HEK293 (cell line): ENCODE results near the gene HOXB8.
A peak's percentile ranks its signal among the peaks of the same experiment; 100 is the strongest.

ENCODE experiments used
- CTCF ChIA-PET: fragments of 350-600 bp; formaldehyde crosslinking; extraction: SDS; loops from one replicate; lab custom pipeline; 2021; ENCODE audit warnings: antibody characterized with exemption; lab: Yijun Ruan, JAX
- POLR2A ChIA-PET: fragments of 300-600 bp; formaldehyde crosslinking; extraction: SDS; loops from one replicate; lab custom pipeline; 2020; ENCODE audit warnings: antibody characterized with exemption, inconsistent platforms; lab: Yijun Ruan, JAX
- H3K27ac ChIP-seq: fragments of 200-500 bp; sonication (Bioruptor generic); 2 replicates; pipeline ENCODE4 v1.5.1; 2014; ENCODE audit warnings: low read depth, low read length, control low read depth, inconsistent platforms; ENCODE audit errors: extremely low read depth
- H3K36me3 ChIP-seq, 2 experiments: fragments of 200-500 bp in 1 of 2; sonication (Bioruptor generic) in 1 of 2; 1 replicate in 1 of 2; 2 replicates in 1 of 2; pipeline ENCODE4 v1.5.1; 2014 to 2017; ENCODE audit warnings: inconsistent platforms in 2 of 2, low read length in 2 of 2; ENCODE audit not compliant: control insufficient read depth in 2 of 2, insufficient read depth in 1 of 2
- H3K4me1 ChIP-seq: fragments of 200-500 bp; sonication (Bioruptor generic); 2 replicates; pipeline ENCODE4 v1.5.1; 2014; ENCODE audit warnings: mild to moderate bottlenecking, low read length, inconsistent platforms; ENCODE audit not compliant: control insufficient read depth, insufficient read depth
- H3K4me3 ChIP-seq: 2 replicates; pipeline ENCODE4 v1.5.1; 2011; ENCODE audit warnings: low read depth, mild to moderate bottlenecking, control low read depth, low read length, moderate library complexity
- H3K9me3 ChIP-seq: fragments of 200-500 bp; sonication (Bioruptor generic); 2 replicates; pipeline ENCODE4 v1.5.1; 2014; ENCODE audit warnings: low read depth, low read length, inconsistent platforms; ENCODE audit not compliant: control insufficient read depth, insufficient read depth
- FEZF1 ChIP-seq: fragments of 450-650 bp; formaldehyde crosslinking; IDR thresholded peaks from 2 replicates; pipeline ENCODE4 v1.5.1; 2016; ENCODE audit warnings: missing biosample characterization, missing genetic modification characterization
- GLIS2 ChIP-seq: fragments of 450-650 bp; formaldehyde crosslinking; IDR thresholded peaks from 2 replicates; pipeline ENCODE4 v1.5.1; 2016; ENCODE audit warnings: missing biosample characterization, missing genetic modification characterization
- IKZF3 ChIP-seq: fragments of 450-650 bp; IDR thresholded peaks from 2 replicates; pipeline ENCODE4 v1.5.0; 2018; ENCODE audit warnings: missing biosample characterization, mild to moderate bottlenecking, missing genetic modification characterization, moderate library complexity
- KLF7 ChIP-seq: fragments of 450-650 bp; formaldehyde crosslinking; IDR thresholded peaks from 2 replicates; pipeline ENCODE4 v1.5.1; 2016; ENCODE audit warnings: missing biosample characterization, missing genetic modification characterization, borderline replicate concordance
- MYNN ChIP-seq: fragments of 450-650 bp; formaldehyde crosslinking; IDR thresholded peaks from 2 replicates; pipeline ENCODE4 v1.5.1; 2016; ENCODE audit warnings: missing biosample characterization, missing genetic modification characterization, borderline replicate concordance
- OSR2 ChIP-seq: fragments of 450-650 bp; formaldehyde crosslinking; IDR thresholded peaks from 2 replicates; pipeline ENCODE4 v1.5.1; 2016; ENCODE audit warnings: missing biosample characterization, missing genetic modification characterization
- SP2 ChIP-seq: fragments of 450-650 bp; formaldehyde crosslinking; IDR thresholded peaks from 2 replicates; pipeline ENCODE4 v1.5.1; 2016; ENCODE audit warnings: missing biosample characterization, missing genetic modification characterization
- SP3 ChIP-seq: fragments of 450-650 bp; formaldehyde crosslinking; IDR thresholded peaks from 2 replicates; pipeline ENCODE4 v1.5.1; 2016; ENCODE audit warnings: missing biosample characterization, missing genetic modification characterization
- YY1 ChIP-seq: fragments of 450-650 bp; formaldehyde crosslinking; IDR thresholded peaks from 2 replicates; pipeline ENCODE4 v1.5.1; 2018; ENCODE audit warnings: missing biosample characterization, missing genetic modification characterization
- ZNF132 ChIP-seq: fragments of 450-650 bp; formaldehyde crosslinking; IDR thresholded peaks from 2 replicates; pipeline ENCODE4 v1.5.1; 2017; ENCODE audit warnings: missing biosample characterization, missing genetic modification characterization, borderline replicate concordance
- ZNF248 ChIP-seq: fragments of 450-650 bp; formaldehyde crosslinking; IDR thresholded peaks from 2 replicates; pipeline ENCODE4 v1.5.1; 2017; ENCODE audit warnings: missing biosample characterization, missing genetic modification characterization
- ZNF341 ChIP-seq: fragments of 450-650 bp; formaldehyde crosslinking; IDR thresholded peaks from 2 replicates; pipeline ENCODE4; 2016; ENCODE audit warnings: low read depth, missing biosample characterization, missing genetic modification characterization
- ZNF423 ChIP-seq: fragments of 450-650 bp; formaldehyde crosslinking; IDR thresholded peaks from 2 replicates; pipeline ENCODE4 v1.5.1; 2016; ENCODE audit warnings: missing biosample characterization, missing genetic modification characterization
- ZNF623 ChIP-seq: fragments of 450-650 bp; formaldehyde crosslinking; IDR thresholded peaks from 2 replicates; pipeline ENCODE4 v1.5.1; 2016; ENCODE audit warnings: missing biosample characterization, missing genetic modification characterization
- ZNF658 ChIP-seq: fragments of 450-650 bp; formaldehyde crosslinking; IDR thresholded peaks from 2 replicates; pipeline ENCODE4; 2016; ENCODE audit warnings: missing biosample characterization, missing genetic modification characterization
- ZSCAN30 ChIP-seq: fragments of 450-650 bp; IDR thresholded peaks from 2 replicates; pipeline ENCODE4 v1.5.1; 2018; ENCODE audit warnings: missing biosample characterization, mild to moderate bottlenecking, missing genetic modification characterization, moderate library complexity
- TF ChIP-seq, protein P1 (sequence below): fragments of 450-650 bp; formaldehyde crosslinking; IDR thresholded peaks from 2 replicates; pipeline ENCODE4 v1.5.1; 2016; ENCODE audit warnings: missing biosample characterization, missing genetic modification characterization
- TF ChIP-seq, protein P2 (sequence below): fragments of 450-650 bp; formaldehyde crosslinking; IDR thresholded peaks from 2 replicates; pipeline ENCODE4 v1.5.1; 2016; ENCODE audit warnings: missing biosample characterization, missing genetic modification characterization
- TF ChIP-seq, protein P3 (sequence below): fragments of 450-650 bp; formaldehyde crosslinking; IDR thresholded peaks from 2 replicates; pipeline ENCODE4 v1.5.1; 2017; ENCODE audit warnings: missing biosample characterization, missing genetic modification characterization
- TF ChIP-seq, protein P4 (sequence below): fragments of 450-650 bp; formaldehyde crosslinking; IDR thresholded peaks from 2 replicates; pipeline ENCODE4 v1.5.1; 2016; ENCODE audit warnings: missing biosample characterization, missing genetic modification characterization
- TF ChIP-seq, protein P5 (sequence below): fragments of 450-650 bp; formaldehyde crosslinking; IDR thresholded peaks from 2 replicates; pipeline ENCODE4 v1.5.1; 2016; ENCODE audit warnings: missing biosample characterization, missing genetic modification characterization
- TF ChIP-seq, protein P6 (sequence below): fragments of 450-650 bp; formaldehyde crosslinking; IDR thresholded peaks from 2 replicates; pipeline ENCODE4 v1.5.1; 2017; ENCODE audit warnings: missing biosample characterization, missing genetic modification characterization
- TF ChIP-seq, protein P7 (sequence below): fragments of 450-650 bp; formaldehyde crosslinking; IDR thresholded peaks from 2 replicates; pipeline ENCODE4 v1.5.1; 2016; ENCODE audit warnings: missing biosample characterization, missing genetic modification characterization, borderline replicate concordance

The HOXB8 gene

DNA sequence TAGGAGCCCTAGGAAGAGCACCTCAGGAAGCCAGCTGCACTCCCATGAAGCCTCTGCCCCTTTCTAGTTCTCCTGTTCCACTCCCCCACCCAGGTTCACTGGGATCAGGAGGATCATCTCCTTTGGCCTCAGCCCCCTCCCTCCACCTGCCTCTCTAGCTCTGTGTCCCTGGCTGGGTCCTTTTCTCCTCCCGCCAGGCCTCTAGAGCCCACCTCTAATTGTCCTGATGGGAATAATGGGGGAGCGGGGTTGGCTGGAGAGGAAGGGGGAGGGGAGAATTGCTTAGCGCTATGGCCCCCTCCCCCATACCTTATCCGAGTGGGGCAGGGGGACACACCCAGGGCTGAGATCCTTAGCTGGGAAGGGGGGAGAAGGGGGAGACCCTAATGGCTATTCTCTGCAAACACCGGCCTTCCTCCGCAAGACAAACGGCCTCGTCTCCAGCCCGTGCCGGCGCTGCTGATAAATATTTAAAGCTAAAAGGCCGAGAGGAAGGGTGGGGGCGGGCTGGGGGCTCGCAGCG lies 5.3 kb downstream of the HOXB8 start:
- no peaks in the 10 kb centered on the region for H3K9me3 ChIP-seq
- CTCF ChIA-PET, result interaction anchor here (0.6 to 2.4 kb wide), 12 partner anchors 8 to 922 kb away, joined by 3 to 12 read pairs (median 4); partner anchors contain the start of gene SCRN2
- H3K4me1 ChIP-seq, result peaks cover 31% of the 10 kb centered on the region
- POLR2A ChIA-PET, result interaction anchor here (0.6 to 2.4 kb wide), 12 partner anchors 8 to 778 kb away, joined by 3 to 15 read pairs (median 4); partner anchors contain the start of genes HOXB9, LRRC46 and MRPL10
- H3K36me3 ChIP-seq, result peaks cover 7 to 15% of the 10 kb centered on the region in 2 experiments
- H3K4me3 ChIP-seq, result peak overlapping the region; percentile 72
- H3K27ac ChIP-seq, result peak overlapping the region; percentile 94
- no peak for TF ChIP-seq OSR2
- no peak for TF ChIP-seq KLF7 (tag by site-specific recombination)
- TF ChIP-seq, protein P1, sequence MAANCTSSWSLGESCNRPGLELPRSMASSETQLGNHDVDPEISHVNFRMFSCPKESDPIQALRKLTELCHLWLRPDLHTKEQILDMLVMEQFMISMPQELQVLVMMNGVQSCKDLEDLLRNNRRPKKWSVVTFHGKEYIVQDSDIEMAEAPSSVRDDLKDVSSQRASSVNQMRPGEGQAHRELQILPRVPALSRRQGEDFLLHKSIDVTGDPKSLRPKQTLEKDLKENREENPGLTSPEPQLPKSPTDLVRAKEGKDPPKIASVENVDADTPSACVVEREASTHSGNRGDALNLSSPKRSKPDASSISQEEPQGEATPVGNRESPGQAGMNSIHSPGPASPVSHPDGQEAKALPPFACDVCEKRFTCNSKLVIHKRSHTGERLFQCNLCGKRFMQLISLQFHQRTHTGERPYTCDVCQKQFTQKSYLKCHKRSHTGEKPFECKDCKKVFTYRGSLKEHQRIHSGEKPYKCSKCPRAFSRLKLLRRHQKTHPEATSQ (tag by site-specific recombination), result no peak
- no peak for TF ChIP-seq ZSCAN30
- TF ChIP-seq ZNF423 (tag by site-specific recombination), result no peak
- TF ChIP-seq SP3 (tag by site-specific recombination), result peak; percentile 68; the same call in 1 of the 2 replicates
- TF ChIP-seq, protein P2, sequence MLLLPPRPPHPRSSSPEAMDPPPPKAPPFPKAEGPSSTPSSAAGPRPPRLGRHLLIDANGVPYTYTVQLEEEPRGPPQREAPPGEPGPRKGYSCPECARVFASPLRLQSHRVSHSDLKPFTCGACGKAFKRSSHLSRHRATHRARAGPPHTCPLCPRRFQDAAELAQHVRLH (tag by site-specific recombination), result no peak
- no peak for TF ChIP-seq MYNN
- peak; percentile 61 for TF ChIP-seq ZNF341
- TF ChIP-seq, protein P3, sequence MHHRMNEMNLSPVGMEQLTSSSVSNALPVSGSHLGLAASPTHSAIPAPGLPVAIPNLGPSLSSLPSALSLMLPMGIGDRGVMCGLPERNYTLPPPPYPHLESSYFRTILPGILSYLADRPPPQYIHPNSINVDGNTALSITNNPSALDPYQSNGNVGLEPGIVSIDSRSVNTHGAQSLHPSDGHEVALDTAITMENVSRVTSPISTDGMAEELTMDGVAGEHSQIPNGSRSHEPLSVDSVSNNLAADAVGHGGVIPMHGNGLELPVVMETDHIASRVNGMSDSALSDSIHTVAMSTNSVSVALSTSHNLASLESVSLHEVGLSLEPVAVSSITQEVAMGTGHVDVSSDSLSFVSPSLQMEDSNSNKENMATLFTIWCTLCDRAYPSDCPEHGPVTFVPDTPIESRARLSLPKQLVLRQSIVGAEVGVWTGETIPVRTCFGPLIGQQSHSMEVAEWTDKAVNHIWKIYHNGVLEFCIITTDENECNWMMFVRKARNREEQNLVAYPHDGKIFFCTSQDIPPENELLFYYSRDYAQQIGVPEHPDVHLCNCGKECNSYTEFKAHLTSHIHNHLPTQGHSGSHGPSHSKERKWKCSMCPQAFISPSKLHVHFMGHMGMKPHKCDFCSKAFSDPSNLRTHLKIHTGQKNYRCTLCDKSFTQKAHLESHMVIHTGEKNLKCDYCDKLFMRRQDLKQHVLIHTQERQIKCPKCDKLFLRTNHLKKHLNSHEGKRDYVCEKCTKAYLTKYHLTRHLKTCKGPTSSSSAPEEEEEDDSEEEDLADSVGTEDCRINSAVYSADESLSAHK, result no peak
- TF ChIP-seq ZNF658, result no peak
- TF ChIP-seq, protein P4, sequence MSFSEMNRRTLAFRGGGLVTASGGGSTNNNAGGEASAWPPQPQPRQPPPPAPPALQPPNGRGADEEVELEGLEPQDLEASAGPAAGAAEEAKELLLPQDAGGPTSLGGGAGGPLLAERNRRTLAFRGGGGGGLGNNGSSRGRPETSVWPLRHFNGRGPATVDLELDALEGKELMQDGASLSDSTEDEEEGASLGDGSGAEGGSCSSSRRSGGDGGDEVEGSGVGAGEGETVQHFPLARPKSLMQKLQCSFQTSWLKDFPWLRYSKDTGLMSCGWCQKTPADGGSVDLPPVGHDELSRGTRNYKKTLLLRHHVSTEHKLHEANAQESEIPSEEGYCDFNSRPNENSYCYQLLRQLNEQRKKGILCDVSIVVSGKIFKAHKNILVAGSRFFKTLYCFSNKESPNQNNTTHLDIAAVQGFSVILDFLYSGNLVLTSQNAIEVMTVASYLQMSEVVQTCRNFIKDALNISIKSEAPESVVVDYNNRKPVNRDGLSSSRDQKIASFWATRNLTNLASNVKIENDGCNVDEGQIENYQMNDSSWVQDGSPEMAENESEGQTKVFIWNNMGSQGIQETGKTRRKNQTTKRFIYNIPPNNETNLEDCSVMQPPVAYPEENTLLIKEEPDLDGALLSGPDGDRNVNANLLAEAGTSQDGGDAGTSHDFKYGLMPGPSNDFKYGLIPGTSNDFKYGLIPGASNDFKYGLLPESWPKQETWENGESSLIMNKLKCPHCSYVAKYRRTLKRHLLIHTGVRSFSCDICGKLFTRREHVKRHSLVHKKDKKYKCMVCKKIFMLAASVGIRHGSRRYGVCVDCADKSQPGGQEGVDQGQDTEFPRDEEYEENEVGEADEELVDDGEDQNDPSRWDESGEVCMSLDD, result 0 out of 2 replicates have a peak, but pooled peaks have one; percentile 27
- TF ChIP-seq ZNF132 (tag by site-specific recombination), result no peak
- TF ChIP-seq, protein P5, sequence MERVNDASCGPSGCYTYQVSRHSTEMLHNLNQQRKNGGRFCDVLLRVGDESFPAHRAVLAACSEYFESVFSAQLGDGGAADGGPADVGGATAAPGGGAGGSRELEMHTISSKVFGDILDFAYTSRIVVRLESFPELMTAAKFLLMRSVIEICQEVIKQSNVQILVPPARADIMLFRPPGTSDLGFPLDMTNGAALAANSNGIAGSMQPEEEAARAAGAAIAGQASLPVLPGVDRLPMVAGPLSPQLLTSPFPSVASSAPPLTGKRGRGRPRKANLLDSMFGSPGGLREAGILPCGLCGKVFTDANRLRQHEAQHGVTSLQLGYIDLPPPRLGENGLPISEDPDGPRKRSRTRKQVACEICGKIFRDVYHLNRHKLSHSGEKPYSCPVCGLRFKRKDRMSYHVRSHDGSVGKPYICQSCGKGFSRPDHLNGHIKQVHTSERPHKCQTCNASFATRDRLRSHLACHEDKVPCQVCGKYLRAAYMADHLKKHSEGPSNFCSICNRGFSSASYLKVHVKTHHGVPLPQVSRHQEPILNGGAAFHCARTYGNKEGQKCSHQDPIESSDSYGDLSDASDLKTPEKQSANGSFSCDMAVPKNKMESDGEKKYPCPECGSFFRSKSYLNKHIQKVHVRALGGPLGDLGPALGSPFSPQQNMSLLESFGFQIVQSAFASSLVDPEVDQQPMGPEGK (tag by site-specific recombination), result peak; percentile 14; the same call in 1 of the 2 replicates
- TF ChIP-seq, protein P6, sequence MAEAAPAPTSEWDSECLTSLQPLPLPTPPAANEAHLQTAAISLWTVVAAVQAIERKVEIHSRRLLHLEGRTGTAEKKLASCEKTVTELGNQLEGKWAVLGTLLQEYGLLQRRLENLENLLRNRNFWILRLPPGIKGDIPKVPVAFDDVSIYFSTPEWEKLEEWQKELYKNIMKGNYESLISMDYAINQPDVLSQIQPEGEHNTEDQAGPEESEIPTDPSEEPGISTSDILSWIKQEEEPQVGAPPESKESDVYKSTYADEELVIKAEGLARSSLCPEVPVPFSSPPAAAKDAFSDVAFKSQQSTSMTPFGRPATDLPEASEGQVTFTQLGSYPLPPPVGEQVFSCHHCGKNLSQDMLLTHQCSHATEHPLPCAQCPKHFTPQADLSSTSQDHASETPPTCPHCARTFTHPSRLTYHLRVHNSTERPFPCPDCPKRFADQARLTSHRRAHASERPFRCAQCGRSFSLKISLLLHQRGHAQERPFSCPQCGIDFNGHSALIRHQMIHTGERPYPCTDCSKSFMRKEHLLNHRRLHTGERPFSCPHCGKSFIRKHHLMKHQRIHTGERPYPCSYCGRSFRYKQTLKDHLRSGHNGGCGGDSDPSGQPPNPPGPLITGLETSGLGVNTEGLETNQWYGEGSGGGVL (tag by site-specific recombination), result peak; percentile 47
- TF ChIP-seq IKZF3 (tag by site-specific recombination), result peak; percentile 45
- TF ChIP-seq, protein P7, sequence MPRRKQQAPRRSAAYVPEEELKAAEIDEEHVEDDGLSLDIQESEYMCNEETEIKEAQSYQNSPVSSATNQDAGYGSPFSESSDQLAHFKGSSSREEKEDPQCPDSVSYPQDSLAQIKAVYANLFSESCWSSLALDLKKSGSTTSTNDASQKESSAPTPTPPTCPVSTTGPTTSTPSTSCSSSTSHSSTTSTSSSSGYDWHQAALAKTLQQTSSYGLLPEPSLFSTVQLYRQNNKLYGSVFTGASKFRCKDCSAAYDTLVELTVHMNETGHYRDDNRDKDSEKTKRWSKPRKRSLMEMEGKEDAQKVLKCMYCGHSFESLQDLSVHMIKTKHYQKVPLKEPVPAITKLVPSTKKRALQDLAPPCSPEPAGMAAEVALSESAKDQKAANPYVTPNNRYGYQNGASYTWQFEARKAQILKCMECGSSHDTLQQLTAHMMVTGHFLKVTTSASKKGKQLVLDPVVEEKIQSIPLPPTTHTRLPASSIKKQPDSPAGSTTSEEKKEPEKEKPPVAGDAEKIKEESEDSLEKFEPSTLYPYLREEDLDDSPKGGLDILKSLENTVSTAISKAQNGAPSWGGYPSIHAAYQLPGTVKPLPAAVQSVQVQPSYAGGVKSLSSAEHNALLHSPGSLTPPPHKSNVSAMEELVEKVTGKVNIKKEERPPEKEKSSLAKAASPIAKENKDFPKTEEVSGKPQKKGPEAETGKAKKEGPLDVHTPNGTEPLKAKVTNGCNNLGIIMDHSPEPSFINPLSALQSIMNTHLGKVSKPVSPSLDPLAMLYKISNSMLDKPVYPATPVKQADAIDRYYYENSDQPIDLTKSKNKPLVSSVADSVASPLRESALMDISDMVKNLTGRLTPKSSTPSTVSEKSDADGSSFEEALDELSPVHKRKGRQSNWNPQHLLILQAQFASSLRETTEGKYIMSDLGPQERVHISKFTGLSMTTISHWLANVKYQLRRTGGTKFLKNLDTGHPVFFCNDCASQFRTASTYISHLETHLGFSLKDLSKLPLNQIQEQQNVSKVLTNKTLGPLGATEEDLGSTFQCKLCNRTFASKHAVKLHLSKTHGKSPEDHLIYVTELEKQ, result no peak
- no peak for TF ChIP-seq YY1
- no peak for TF ChIP-seq ZNF248 (tag by site-specific recombination)
- no peak for TF ChIP-seq ZNF623 (tag by site-specific recombination)
- TF ChIP-seq SP2, result peak; percentile 36
- peak; percentile 10; the same call in 1 of the 2 replicates for TF ChIP-seq FEZF1 (tag by site-specific recombination)
- TF ChIP-seq GLIS2, result no peak
